ENCODE data around the gene ERGIC1.

Gene ERGIC1

GRCh38 chr5:172984244-172984953 lies 150.3 kb downstream of the ERGIC1 start:
- peak; percentile 76 for DNase-seq (ENCODE audit: low spot score)

GRCh38 chr5:172985596-172985995 lies 151.5 kb downstream of the ERGIC1 start:
- DNase-seq (ENCODE audit: low spot score): no peak

- DNase-seq (ENCODE audit: low spot score): no peak
Measured at GRCh38 chr5:172988276-172988675, 154.2 kb downstream of the ERGIC1 start.

- no peak for DNase-seq (ENCODE audit: low spot score)
Measured at GRCh38 chr5:172990776-172991175, 156.7 kb downstream of the ERGIC1 start.

- DNase-seq (ENCODE audit: low spot score): no peak
Measured at GRCh38 chr5:172994405-172994804, 160.4 kb downstream of the ERGIC1 start.

- DNase-seq (ENCODE audit: low spot score): no peak
Measured at GRCh38 chr5:172999372-172999973, 165.4 kb downstream of the ERGIC1 start.

GRCh38 chr5:172999974-173000373 lies 165.9 kb downstream of the ERGIC1 start:
- no peak for DNase-seq (ENCODE audit: low spot score)

- no peak for DNase-seq (ENCODE audit: low spot score)
Measured at GRCh38 chr5:173001229-173001841, 167.3 kb downstream of the ERGIC1 start.
